ENCODE results near the gene SPOCK3. TPM values are rescaled to one million over a fixed set of nuclear protein-coding genes. Genes with fewer than 3 reads are reported as not detected.
A peak's percentile ranks its signal among the peaks of the same experiment; 100 is the strongest.

Gene SPOCK3
- total and polyA plus RNA-seq, 7 donors = 0.39 to 3.9 (median 1.4) TPM; not detected in 2

DNA sequence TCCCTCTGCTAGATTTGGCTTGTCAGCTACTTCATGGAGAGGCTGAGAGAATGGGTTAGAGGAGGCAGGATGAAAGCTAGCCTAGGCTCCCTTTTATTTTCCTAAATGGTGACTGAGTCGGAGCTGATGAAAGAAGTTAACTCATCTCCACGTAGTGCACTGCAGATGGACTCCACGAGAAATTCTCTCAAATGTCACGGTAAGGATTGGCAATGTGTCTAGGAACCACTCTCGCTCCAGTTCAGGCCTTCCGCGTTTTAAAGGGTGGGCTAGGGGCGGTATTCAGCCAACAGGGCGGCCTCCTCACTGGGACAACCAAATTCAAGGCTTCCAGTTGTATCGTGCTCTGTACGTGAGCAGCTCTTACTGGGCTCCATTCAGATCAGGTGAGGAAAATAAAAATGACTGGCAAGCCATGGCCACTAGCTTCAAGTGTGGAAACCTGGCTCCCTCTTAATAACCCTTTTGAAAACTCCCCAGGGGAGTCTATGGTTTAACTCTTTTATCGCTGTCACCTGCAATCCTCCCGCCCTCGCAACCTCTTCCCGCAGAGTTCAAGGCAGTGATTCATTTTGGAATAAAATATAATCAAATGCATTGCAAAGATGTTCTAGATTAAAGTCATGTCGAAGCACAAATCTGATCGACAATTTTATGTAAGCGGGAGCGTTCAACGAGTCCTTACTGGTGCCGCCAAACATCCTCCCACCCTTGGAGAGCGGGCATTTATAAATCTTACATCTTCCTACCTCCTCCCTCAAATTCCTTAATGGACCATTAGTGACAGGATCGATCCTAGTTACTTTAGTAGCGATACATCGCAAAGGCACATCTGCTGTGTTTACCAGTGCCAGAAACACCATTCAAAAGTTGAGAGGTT lies 1.2 kb downstream of the SPOCK3 start:
- Histone ChIP-seq H3K36me3 (no peaks in the 10 kb centered on the region), H3K9me3 (no peaks in the 10 kb centered on the region), H3K27me3 (peaks cover 12 to 34% (median 16%) of the 10 kb centered on the region in 3 donors), H3K27ac (no peak overlapping the region), H3K4me3 (peak overlapping the region in 2 of 4 donors; percentile 46 to 50), H3K4me1 (peaks cover 0 to 17% (median 15%) of the 10 kb centered on the region in 4 donors)
- TF ChIP-seq CTCF (IDR thresholded peaks at IDR 0.05) (no peak), POLR2A (IDR thresholded peaks at IDR 0.05) (no peak), POLR2AphosphoS5 (IDR thresholded peaks at IDR 0.05) (no peak), EP300 (IDR thresholded peaks at IDR 0.05) (no peak)
- DNase-seq = no peak
- WGBS, 2 donors = 47 to 58% methylated on average over 25 of the region's 25 CpGs
- intact Hi-C loops (cut with DNase I) = no loop called here

GRCh38 chr4:167230744-167231143 lies 3.5 kb downstream of the SPOCK3 start:
- TF ChIP-seq CTCF (IDR thresholded peaks at IDR 0.05) (no peak), POLR2A (IDR thresholded peaks at IDR 0.05) (no peak), POLR2AphosphoS5 (IDR thresholded peaks at IDR 0.05) (no peak)
- 63 to 76% methylated on average over 5 of the region's 5 CpGs for WGBS, 2 donors

DNA sequence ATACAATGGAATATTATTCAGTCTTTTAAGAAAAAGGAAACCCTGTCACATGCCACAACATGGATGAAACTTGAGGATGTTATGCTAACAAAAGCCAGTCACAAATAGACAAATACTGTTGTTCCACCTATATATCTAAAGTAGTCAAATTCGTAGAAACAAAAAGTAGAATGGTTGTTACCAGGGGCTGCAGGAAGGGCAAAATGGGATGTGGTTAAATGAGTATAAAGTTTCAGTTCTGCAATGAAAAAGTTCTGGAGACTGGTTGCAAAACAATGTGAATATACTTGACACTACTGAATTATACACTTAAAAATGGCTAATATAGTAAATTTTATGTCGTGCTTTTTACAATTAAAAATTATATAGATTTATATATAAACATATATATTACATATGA lies 12.2 kb downstream of the SPOCK3 start:
- H3K27me3 ChIP-seq = no peaks in the 10 kb centered on the region
- no peak for TF ChIP-seq EP300 (IDR thresholded peaks at IDR 0.05)
- TF ChIP-seq CTCF (IDR thresholded peaks at IDR 0.05) = no peak
- TF ChIP-seq POLR2A (IDR thresholded peaks at IDR 0.05) = no peak
- TF ChIP-seq POLR2AphosphoS5 (IDR thresholded peaks at IDR 0.05) = no peak
- no peak for DNase-seq
- H3K4me3 ChIP-seq = no peak overlapping the region
- H3K9me3 ChIP-seq = no peaks in the 10 kb centered on the region
- H3K27ac ChIP-seq = no peak overlapping the region
- 44 to 68% methylated on average over 2 of the region's 2 CpGs for WGBS, 2 donors
- H3K36me3 ChIP-seq = no peaks in the 10 kb centered on the region
- no peaks in the 10 kb centered on the region for H3K4me1 ChIP-seq
- intact Hi-C loops (cut with DNase I) = no loop called here

More at GRCh38 chr4:167230744-167231143, 3.5 kb downstream of the SPOCK3 start:
- H3K36me3 ChIP-seq = no peaks in the 10 kb centered on the region
- intact Hi-C loops (cut with DNase I) = no loop called here
- H3K9me3 ChIP-seq = no peaks in the 10 kb centered on the region
- H3K4me1 ChIP-seq = peaks cover 0 to 17% (median 15%) of the 10 kb centered on the region in 4 donors
- peaks cover 12 to 31% (median 16%) of the 10 kb centered on the region in 3 donors for H3K27me3 ChIP-seq
- H3K27ac ChIP-seq = no peak overlapping the region
- no peak for DNase-seq
- H3K4me3 ChIP-seq = no peak overlapping the region

DNA sequence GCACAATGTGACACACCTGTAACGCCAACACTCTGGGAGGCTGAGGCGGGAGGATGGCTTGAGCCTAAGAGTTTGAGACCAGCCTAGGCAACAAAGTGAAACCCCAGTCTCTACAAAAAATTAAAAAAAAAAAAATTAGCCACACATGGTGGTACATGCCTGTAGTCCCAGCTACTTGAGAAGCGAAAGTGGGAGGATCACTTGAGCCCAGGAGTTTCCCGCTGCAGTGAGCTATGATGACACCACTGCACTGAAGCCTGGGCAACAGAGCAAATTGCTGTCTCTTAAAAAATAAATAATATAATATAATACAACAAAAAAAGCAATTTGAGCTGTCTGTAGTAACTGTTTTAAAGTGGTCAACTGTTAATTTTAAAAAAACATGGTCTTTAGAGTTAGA lies 13.2 kb downstream of the SPOCK3 start:
- Histone ChIP-seq H3K27ac (no peak overlapping the region), H3K27me3 (no peaks in the 10 kb centered on the region), H3K4me1 (no peaks in the 10 kb centered on the region), H3K36me3 (no peaks in the 10 kb centered on the region), H3K9me3 (no peaks in the 10 kb centered on the region), H3K4me3 (no peak overlapping the region)
- WGBS, 2 donors = 88% methylated on average over 4 of the region's 4 CpGs
- TF ChIP-seq POLR2AphosphoS5 (IDR thresholded peaks at IDR 0.05) (no peak), CTCF (IDR thresholded peaks at IDR 0.05) (no peak), EP300 (IDR thresholded peaks at IDR 0.05) (no peak), POLR2A (IDR thresholded peaks at IDR 0.05) (no peak)
- intact Hi-C loops (cut with DNase I) = no loop called here
- no peak for DNase-seq

Data from sigmoid colon (tissue), 7 donors.